ENCODE measurements around the gene PRR30. TPM values are rescaled to one million over a fixed set of nuclear protein-coding genes. Genes with fewer than 3 reads are reported as not detected.

PRR30 gene
- polyA plus RNA-seq, 3 donors, result not detected

GRCh38 chr2:27159271-27159670 is 20.1 kb upstream of the PRR30 start:
- no peak overlapping the region for H3K27ac ChIP-seq (ENCODE audit: low read depth, low read length)
- 84 to 88% (median 86%) methylated on average over 6 of the region's 6 CpGs for WGBS, 3 donors

GRCh38 chr2:27158468-27158867 is 19.3 kb upstream of the PRR30 start:
- no peak overlapping the region for H3K27ac ChIP-seq (ENCODE audit: low read depth, low read length)
- 55 to 78% (median 75%) methylated on average over 6 of the region's 6 CpGs for WGBS, 3 donors

GRCh38 chr2:27155069-27155520 is 15.9 kb upstream of the PRR30 start:
- H3K27ac ChIP-seq (ENCODE audit: low read depth, low read length), result no peak overlapping the region
- WGBS, 3 donors, result 67 to 80% (median 76%) methylated on average over 9 of the region's 9 CpGs

- WGBS, 3 donors, result 59 to 81% (median 61%) methylated on average over 6 of the region's 6 CpGs
- no peak overlapping the region for H3K27ac ChIP-seq (ENCODE audit: low read depth, low read length)
These were observed 15.3 kb upstream of the PRR30 start for GRCh38 chr2:27154488-27154887.

GRCh38 chr2:27152796-27153464 is 13.7 kb upstream of the PRR30 start:
- 72 to 84% (median 76%) methylated on average over 2 of the region's 2 CpGs for WGBS, 3 donors
- no peak overlapping the region for H3K27ac ChIP-seq (ENCODE audit: low read depth, low read length)

- 86 to 89% (median 89%) methylated on average over 8 of the region's 8 CpGs for WGBS, 3 donors
- H3K27ac ChIP-seq (ENCODE audit: low read depth, low read length), result no peak overlapping the region
These were observed 13.0 kb upstream of the PRR30 start for GRCh38 chr2:27152102-27152795.

GRCh38 chr2:27150639-27151230 is 11.5 kb upstream of the PRR30 start:
- no peak overlapping the region for H3K27ac ChIP-seq (ENCODE audit: low read depth, low read length)
- WGBS, 3 donors, result 73 to 85% (median 77%) methylated on average over 8 of the region's 8 CpGs

GRCh38 chr2:27149570-27150405 is 10.6 kb upstream of the PRR30 start:
- 84 to 89% (median 89%) methylated on average over 29 of the region's 29 CpGs for WGBS, 3 donors
- no peak overlapping the region for H3K27ac ChIP-seq (ENCODE audit: low read depth, low read length)

- WGBS, 3 donors, result 45 to 65% (median 60%) methylated on average over 12 of the region's 12 CpGs
- no peak within 1 kb of the TSS for H3K27ac ChIP-seq (ENCODE audit: low read depth, low read length)
These were observed 9.7 kb upstream of the PRR30 start, which contains the start of gene TCF23 for GRCh38 chr2:27148801-27149439. TSS of gene TCF23 (plus strand) at chr2:27149004. CDS start at chr2:27149134, 130 bp downstream.

- H3K27ac ChIP-seq (ENCODE audit: low read depth, low read length), result no peak overlapping the region
- 91 to 94% (median 94%) methylated on average over 8 of the region's 8 CpGs for WGBS, 3 donors
These were observed 8.7 kb upstream of the PRR30 start for GRCh38 chr2:27147935-27148334.

- no peak overlapping the region for H3K27ac ChIP-seq (ENCODE audit: low read depth, low read length)
- WGBS, 3 donors, result 75 to 86% (median 82%) methylated on average over 2 of the region's 2 CpGs
These were observed 6.5 kb upstream of the PRR30 start for GRCh38 chr2:27145682-27146081.

GRCh38 chr2:27143285-27143684 is 4.1 kb upstream of the PRR30 start:
- no peak overlapping the region for H3K27ac ChIP-seq (ENCODE audit: low read depth, low read length)
- WGBS, 3 donors, result 28 to 76% (median 65%) methylated on average over 1 of the region's 1 CpG

GRCh38 chr2:27138111-27138510 is 1.1 kb downstream of the PRR30 start:
- no peak overlapping the region for H3K27ac ChIP-seq (ENCODE audit: low read depth, low read length)
- WGBS, 3 donors, result 59 to 84% (median 83%) methylated on average over 7 of the region's 7 CpGs

- no peak overlapping the region for H3K27ac ChIP-seq (ENCODE audit: low read depth, low read length)
- WGBS, 3 donors, result 88 to 94% (median 93%) methylated on average over 21 of the region's 21 CpGs
These were observed 1.8 kb downstream of the PRR30 start for GRCh38 chr2:27137322-27137935.

- H3K27ac ChIP-seq (ENCODE audit: low read depth, low read length), result no peak overlapping the region
- WGBS, 3 donors, result 91 to 96% (median 92%) methylated on average over 7 of the region's 7 CpGs
These were observed 2.5 kb downstream of the PRR30 start for GRCh38 chr2:27136751-27137150.

GRCh38 chr2:27135478-27135955 is 3.7 kb downstream of the PRR30 start:
- 78 to 85% (median 82%) methylated on average over 12 of the region's 12 CpGs for WGBS, 3 donors
- no peak overlapping the region for H3K27ac ChIP-seq (ENCODE audit: low read depth, low read length)

- 53 to 55% (median 55%) methylated on average over 33 of the region's 33 CpGs for WGBS, 3 donors
- H3K27ac ChIP-seq (ENCODE audit: low read depth, low read length), result no peak overlapping the region
These were observed 4.3 kb downstream of the PRR30 start for GRCh38 chr2:27134781-27135477.

Measured in adipose tissue (tissue), 3 donors.